CD4-positive, alpha-beta T cell treated with Interleukin-17A for 1 hour (primary cell): ENCODE data around the gene MAN2A2.

Experiments
- DNase-seq: peaks from one replicate; pipeline ENCODE4 v3.0.0-alpha.2; 2020

Gene MAN2A2

GRCh38 chr15:90970274-90970673 is 67.2 kb downstream of the MAN2A2 start:
- DNase-seq, result no peak

GRCh38 chr15:90972133-90972532 is 69.0 kb downstream of the MAN2A2 start:
- no peak for DNase-seq
